Measurements from ENCODE around the gene TIAM1.

The TIAM1 gene

DNA sequence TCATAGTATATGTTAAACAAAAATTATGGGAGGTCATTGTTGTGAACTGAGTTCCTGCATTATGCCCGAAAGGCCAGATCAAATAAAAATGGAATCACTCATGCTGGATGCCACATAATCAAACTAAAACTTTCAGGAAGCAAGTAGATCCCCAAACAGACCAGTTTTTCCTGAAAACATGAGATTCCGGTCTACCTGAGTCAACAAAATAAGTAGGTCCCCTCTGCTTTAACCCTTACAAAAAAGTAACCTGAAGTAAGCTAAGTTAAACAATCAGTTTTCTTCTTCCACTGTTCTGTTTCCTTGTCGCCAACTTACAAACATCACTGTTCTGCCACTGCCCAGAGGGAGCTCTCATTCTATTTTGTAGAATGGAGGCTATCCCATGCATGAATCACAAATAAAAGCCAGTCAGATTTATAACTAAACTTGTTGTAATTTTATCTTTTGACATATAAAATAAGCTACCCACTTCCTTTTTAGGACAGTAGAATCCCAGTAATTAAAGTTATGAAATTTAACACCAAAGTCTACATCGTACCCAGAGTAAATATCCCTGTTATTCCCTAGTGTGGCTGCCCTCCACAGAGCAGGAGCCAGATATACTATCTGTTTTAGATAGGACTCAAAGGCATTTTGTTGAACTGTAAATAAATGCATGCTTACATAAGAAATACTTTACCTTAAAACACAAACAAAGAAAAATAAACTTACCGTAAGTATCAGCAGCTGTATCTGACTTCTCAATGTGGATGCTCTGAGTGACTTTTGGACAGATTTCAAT, 149.4 kb downstream of the TIAM1 start:
- Histone ChIP-seq H2BK120ac (ENCODE audit: low read depth, low read length) (no peak overlapping the region), H3K4me2 (ENCODE audit: insufficient read depth, low read length, poor library complexity, severe bottlenecking) (no peak overlapping the region), H3K27ac (replicated peaks; ENCODE audit: low read length) (no peak overlapping the region), H3K9ac (ENCODE audit: low read depth, low read length, poor library complexity) (no peak overlapping the region), H3K36me3 (replicated peaks in 1 of 2; ENCODE audit: control insufficient read depth in 2 of 2, insufficient read depth in 2 of 2, low read length in 2 of 2) (peaks cover 3 to 51% of the 10 kb centered on the region in 2 donors), H3K4me3 (ENCODE audit: low read length in 2 of 2) (no peak overlapping the region), H2AK5ac (ENCODE audit: low read depth, low read length) (no peak overlapping the region), H2BK12ac (ENCODE audit: low read length) (no peak overlapping the region), H3K27me3 (ENCODE audit: control insufficient read depth in 3 of 3, insufficient read depth in 3 of 3, low read depth in 1 of 3, low read length in 3 of 3) (no peaks in the 10 kb centered on the region), H3K9me3 (replicated peaks in 1 of 2; ENCODE audit: control insufficient read depth in 2 of 2, insufficient read depth in 1 of 2, low read depth in 1 of 2, low read length in 2 of 2) (peaks cover 0 to 6% of the 10 kb centered on the region in 2 donors), H3K14ac (ENCODE audit: low read length) (no peak overlapping the region), H4K8ac (ENCODE audit: low read depth, low read length) (no peak overlapping the region), H3K18ac (ENCODE audit: low read length) (no peak overlapping the region), H3K79me1 (ENCODE audit: low read depth, low read length) (no peaks in the 10 kb centered on the region), H3K4ac (ENCODE audit: low read length) (no peak overlapping the region), H2BK5ac (ENCODE audit: low read length) (no peak overlapping the region), H3K4me1 (ENCODE audit: control insufficient read depth in 2 of 2, insufficient read depth in 1 of 2, low read depth in 1 of 2, low read length in 2 of 2) (peaks cover 0 to 2% of the 10 kb centered on the region in 2 donors), H2BK15ac (ENCODE audit: low read length) (no peak overlapping the region), H2AFZ (ENCODE audit: low read length) (no peak overlapping the region), H3K23ac (ENCODE audit: low read depth, low read length, poor library complexity) (no peak overlapping the region), H4K91ac (ENCODE audit: low read depth, low read length, poor library complexity) (no peak overlapping the region)
- no peak for DNase-seq (ENCODE audit: low spot score)
- no CpG with 5 or more reads among the region's 5 CpGs for WGBS, 2 donors (ENCODE audit: extremely low coverage in 2 of 2, insufficient read length in 2 of 2, insufficient replicate concordance in 1 of 2)

DNA sequence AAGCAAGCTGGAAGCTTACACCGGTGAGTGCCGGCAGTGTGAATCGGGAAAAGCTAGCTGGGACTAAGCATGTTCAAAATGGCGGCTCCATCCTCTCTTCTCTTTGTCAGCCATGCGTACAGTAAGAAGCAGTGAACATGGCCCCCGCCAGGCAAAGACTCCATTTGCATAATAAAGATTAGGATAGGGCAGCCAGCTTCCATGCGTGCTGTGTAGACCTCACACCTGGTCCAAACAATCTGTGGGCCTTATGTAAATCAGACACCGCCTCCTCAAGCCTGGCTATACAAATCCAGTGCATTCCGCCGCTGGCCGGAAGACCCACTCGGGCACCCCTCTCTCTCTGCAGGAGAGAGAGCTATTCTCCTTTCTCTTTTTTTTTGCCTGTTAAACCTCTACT, 150.3 kb downstream of the TIAM1 start:
- H3K4me1 ChIP-seq (ENCODE audit: control insufficient read depth in 2 of 2, insufficient read depth in 1 of 2, low read depth in 1 of 2, low read length in 2 of 2) = peaks cover 0 to 2% of the 10 kb centered on the region in 2 donors
- H3K27ac ChIP-seq (replicated peaks; ENCODE audit: low read length) = no peak overlapping the region
- H2AFZ ChIP-seq (ENCODE audit: low read length) = no peak overlapping the region
- no peak overlapping the region for H3K9ac ChIP-seq (ENCODE audit: low read depth, low read length, poor library complexity)
- no peak overlapping the region for H4K8ac ChIP-seq (ENCODE audit: low read depth, low read length)
- DNase-seq (ENCODE audit: low spot score) = no peak
- H3K18ac ChIP-seq (ENCODE audit: low read length) = no peak overlapping the region
- no peak overlapping the region for H3K4me3 ChIP-seq (ENCODE audit: low read length in 2 of 2)
- peaks cover 0 to 6% of the 10 kb centered on the region in 2 donors for H3K9me3 ChIP-seq (replicated peaks in 1 of 2; ENCODE audit: control insufficient read depth in 2 of 2, insufficient read depth in 1 of 2, low read depth in 1 of 2, low read length in 2 of 2)
- no peak overlapping the region for H3K4me2 ChIP-seq (ENCODE audit: insufficient read depth, low read length, poor library complexity, severe bottlenecking)
- no CpG with 5 or more reads among the region's 12 CpGs for WGBS, 2 donors (ENCODE audit: extremely low coverage in 2 of 2, insufficient read length in 2 of 2, insufficient replicate concordance in 1 of 2)
- no peaks in the 10 kb centered on the region for H3K79me1 ChIP-seq (ENCODE audit: low read depth, low read length)
- H2BK5ac ChIP-seq (ENCODE audit: low read length) = no peak overlapping the region
- H3K36me3 ChIP-seq (replicated peaks in 1 of 2; ENCODE audit: control insufficient read depth in 2 of 2, insufficient read depth in 2 of 2, low read length in 2 of 2) = peaks cover 3 to 51% of the 10 kb centered on the region in 2 donors
- no peak overlapping the region for H2BK12ac ChIP-seq (ENCODE audit: low read length)
- no peak overlapping the region for H3K14ac ChIP-seq (ENCODE audit: low read length)
- no peak overlapping the region for H3K23ac ChIP-seq (ENCODE audit: low read depth, low read length, poor library complexity)
- H2BK120ac ChIP-seq (ENCODE audit: low read depth, low read length) = no peak overlapping the region
- no peaks in the 10 kb centered on the region for H3K27me3 ChIP-seq (ENCODE audit: control insufficient read depth in 3 of 3, insufficient read depth in 3 of 3, low read depth in 1 of 3, low read length in 3 of 3)
- no peak overlapping the region for H2BK15ac ChIP-seq (ENCODE audit: low read length)
- H2AK5ac ChIP-seq (ENCODE audit: low read depth, low read length) = no peak overlapping the region
- H3K4ac ChIP-seq (ENCODE audit: low read length) = no peak overlapping the region
- no peak overlapping the region for H4K91ac ChIP-seq (ENCODE audit: low read depth, low read length, poor library complexity)

DNA sequence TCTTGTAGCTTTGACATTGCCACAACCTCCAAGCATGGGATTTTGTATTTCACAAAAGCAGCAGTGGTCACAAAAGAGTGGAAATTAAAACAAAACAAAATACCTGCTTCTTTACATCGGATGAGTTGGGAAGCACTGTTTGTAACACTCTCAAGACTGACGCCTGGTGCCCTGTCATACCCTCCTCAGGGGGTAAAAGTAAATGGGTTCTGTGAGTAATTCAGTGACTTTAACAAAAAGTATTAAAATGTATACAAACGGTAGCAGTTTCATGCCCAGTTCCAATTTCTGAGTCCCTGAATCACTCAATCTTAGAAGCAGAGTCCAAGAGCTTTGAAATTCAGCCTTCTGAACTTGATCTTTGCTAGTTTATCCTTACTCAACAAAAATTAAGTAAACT, 152.5 kb downstream of the TIAM1 start:
- Histone ChIP-seq H3K4ac (ENCODE audit: low read length) (no peak overlapping the region), H3K14ac (ENCODE audit: low read length) (no peak overlapping the region), H2BK12ac (ENCODE audit: low read length) (no peak overlapping the region), H2BK5ac (ENCODE audit: low read length) (no peak overlapping the region), H3K18ac (ENCODE audit: low read length) (no peak overlapping the region), H3K36me3 (replicated peaks in 1 of 2; ENCODE audit: control insufficient read depth in 2 of 2, insufficient read depth in 2 of 2, low read length in 2 of 2) (peaks cover 5 to 54% of the 10 kb centered on the region in 2 donors), H3K79me1 (ENCODE audit: low read depth, low read length) (no peaks in the 10 kb centered on the region), H3K9me3 (replicated peaks in 1 of 2; ENCODE audit: control insufficient read depth in 2 of 2, insufficient read depth in 1 of 2, low read depth in 1 of 2, low read length in 2 of 2) (peaks cover 0 to 1% of the 10 kb centered on the region in 2 donors), H2BK15ac (ENCODE audit: low read length) (no peak overlapping the region), H4K91ac (ENCODE audit: low read depth, low read length, poor library complexity) (no peak overlapping the region), H4K8ac (ENCODE audit: low read depth, low read length) (no peak overlapping the region), H3K4me2 (ENCODE audit: insufficient read depth, low read length, poor library complexity, severe bottlenecking) (no peak overlapping the region), H3K23ac (ENCODE audit: low read depth, low read length, poor library complexity) (no peak overlapping the region), H3K4me3 (ENCODE audit: low read length in 2 of 2) (no peak overlapping the region), H3K27me3 (ENCODE audit: control insufficient read depth in 3 of 3, insufficient read depth in 3 of 3, low read depth in 1 of 3, low read length in 3 of 3) (no peaks in the 10 kb centered on the region), H2AFZ (ENCODE audit: low read length) (no peak overlapping the region), H3K9ac (ENCODE audit: low read depth, low read length, poor library complexity) (no peak overlapping the region), H3K4me1 (ENCODE audit: control insufficient read depth in 2 of 2, insufficient read depth in 1 of 2, low read depth in 1 of 2, low read length in 2 of 2) (no peaks in the 10 kb centered on the region), H3K27ac (replicated peaks; ENCODE audit: low read length) (no peak overlapping the region), H2AK5ac (ENCODE audit: low read depth, low read length) (no peak overlapping the region), H2BK120ac (ENCODE audit: low read depth, low read length) (no peak overlapping the region)
- DNase-seq (ENCODE audit: low spot score) = no peak
- whole genome bisulfite sequencing, 2 donors (ENCODE audit: extremely low coverage in 2 of 2, insufficient read length in 2 of 2, insufficient replicate concordance in 1 of 2) = no CpG with 5 or more reads among the region's 3 CpGs

DNA sequence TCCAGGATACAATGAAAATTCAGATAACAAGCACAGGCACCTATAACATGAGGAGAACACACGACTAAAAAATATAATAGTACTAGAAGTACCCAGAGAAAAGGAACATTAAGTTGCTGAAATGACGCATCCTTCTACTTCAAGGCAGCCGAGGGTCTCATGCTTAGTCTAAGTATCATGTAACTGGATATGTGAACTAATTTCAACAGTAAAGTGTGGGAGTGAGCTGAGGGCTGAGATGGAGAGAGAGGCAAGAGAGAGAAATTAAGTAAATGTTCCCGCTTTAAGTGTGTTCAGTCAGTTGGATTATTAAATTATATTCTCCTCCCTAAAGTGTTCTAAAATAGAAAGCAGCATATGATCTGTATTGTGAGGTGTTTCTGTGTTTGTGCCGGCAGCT, 153.5 kb downstream of the TIAM1 start:
- Histone ChIP-seq H2BK120ac (ENCODE audit: low read depth, low read length) (no peak overlapping the region), H3K4me2 (ENCODE audit: insufficient read depth, low read length, poor library complexity, severe bottlenecking) (no peak overlapping the region), H3K9ac (ENCODE audit: low read depth, low read length, poor library complexity) (no peak overlapping the region), H3K27me3 (ENCODE audit: control insufficient read depth in 3 of 3, insufficient read depth in 3 of 3, low read depth in 1 of 3, low read length in 3 of 3) (no peaks in the 10 kb centered on the region), H3K79me1 (ENCODE audit: low read depth, low read length) (no peaks in the 10 kb centered on the region), H4K8ac (ENCODE audit: low read depth, low read length) (no peak overlapping the region), H2BK15ac (ENCODE audit: low read length) (no peak overlapping the region), H3K4me1 (ENCODE audit: control insufficient read depth in 2 of 2, insufficient read depth in 1 of 2, low read depth in 1 of 2, low read length in 2 of 2) (no peaks in the 10 kb centered on the region), H2BK12ac (ENCODE audit: low read length) (no peak overlapping the region), H3K14ac (ENCODE audit: low read length) (no peak overlapping the region), H3K23ac (ENCODE audit: low read depth, low read length, poor library complexity) (no peak overlapping the region), H2AK5ac (ENCODE audit: low read depth, low read length) (no peak overlapping the region), H2AFZ (ENCODE audit: low read length) (no peak overlapping the region), H3K27ac (replicated peaks; ENCODE audit: low read length) (no peak overlapping the region), H3K4me3 (ENCODE audit: low read length in 2 of 2) (no peak overlapping the region), H3K4ac (ENCODE audit: low read length) (no peak overlapping the region), H2BK5ac (ENCODE audit: low read length) (no peak overlapping the region), H3K18ac (ENCODE audit: low read length) (no peak overlapping the region), H4K91ac (ENCODE audit: low read depth, low read length, poor library complexity) (no peak overlapping the region), H3K9me3 (replicated peaks in 1 of 2; ENCODE audit: control insufficient read depth in 2 of 2, insufficient read depth in 1 of 2, low read depth in 1 of 2, low read length in 2 of 2) (no peaks in the 10 kb centered on the region), H3K36me3 (replicated peaks in 1 of 2; ENCODE audit: control insufficient read depth in 2 of 2, insufficient read depth in 2 of 2, low read length in 2 of 2) (peaks cover 7 to 63% of the 10 kb centered on the region in 2 donors)
- no CpG with 5 or more reads among the region's 5 CpGs for WGBS, 2 donors (ENCODE audit: extremely low coverage in 2 of 2, insufficient read length in 2 of 2, insufficient replicate concordance in 1 of 2)
- DNase-seq (ENCODE audit: low spot score) = no peak
